AG09319 (cell line): ENCODE measurements around the gene HOXB7.

Experiments
- DNase-seq: peaks from one replicate; pipeline ENCODE4 v3.0.0-alpha.2; 2010; ENCODE audit warnings: low read depth; ENCODE audit errors: extremely low read depth
- TF ChIP-seq, protein P1 (sequence below): IDR thresholded peaks from 2 replicates; pipeline ENCODE4 v1.5.1; 2011; ENCODE audit warnings: low read depth, mild to moderate bottlenecking, inconsistent platforms, low read length, moderate library complexity

The HOXB7 gene

DNA sequence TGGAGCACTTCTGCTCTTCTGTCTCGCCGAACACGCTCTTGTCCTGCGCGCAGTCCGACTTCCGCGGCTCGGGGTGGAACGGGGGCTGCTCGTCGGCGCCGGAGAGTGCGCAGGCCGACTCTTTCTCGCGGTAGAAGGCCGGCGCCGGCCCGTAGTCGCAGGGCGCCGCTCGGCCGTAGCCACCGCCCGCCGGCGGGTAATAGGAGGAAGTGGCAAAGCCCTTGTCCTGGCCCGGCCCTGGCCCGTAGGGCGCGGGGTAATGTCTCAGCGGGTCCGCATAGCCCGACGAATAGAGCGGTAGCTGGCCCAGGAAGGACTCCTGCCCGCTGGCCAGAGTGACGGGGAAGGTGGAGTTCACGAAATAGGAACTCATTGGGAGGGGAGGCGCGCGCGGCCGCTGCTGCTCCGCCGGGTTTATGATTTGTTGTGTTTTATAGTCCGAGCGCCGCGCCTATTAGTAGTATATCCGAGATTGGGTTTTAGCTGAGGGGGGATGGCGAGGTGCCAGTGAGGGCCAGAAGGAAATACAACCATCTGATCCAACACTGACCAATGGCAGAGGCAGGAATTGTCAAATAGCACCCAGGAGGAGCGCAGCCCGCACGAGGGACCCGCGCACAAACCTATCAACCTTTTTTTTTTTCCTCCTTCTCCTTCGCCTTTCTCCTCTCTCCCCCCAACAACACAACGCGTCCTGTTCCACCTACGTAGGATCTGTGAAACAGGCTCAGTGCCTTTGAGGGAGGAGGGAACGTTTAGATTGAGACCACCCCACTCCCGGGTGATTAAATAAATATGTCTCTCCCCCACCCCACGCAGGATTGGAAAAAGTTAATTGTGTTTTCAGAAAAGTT, 12.8 kb downstream of the HOXB7 start:
- DNase-seq: no peak
- TF ChIP-seq, protein P1, sequence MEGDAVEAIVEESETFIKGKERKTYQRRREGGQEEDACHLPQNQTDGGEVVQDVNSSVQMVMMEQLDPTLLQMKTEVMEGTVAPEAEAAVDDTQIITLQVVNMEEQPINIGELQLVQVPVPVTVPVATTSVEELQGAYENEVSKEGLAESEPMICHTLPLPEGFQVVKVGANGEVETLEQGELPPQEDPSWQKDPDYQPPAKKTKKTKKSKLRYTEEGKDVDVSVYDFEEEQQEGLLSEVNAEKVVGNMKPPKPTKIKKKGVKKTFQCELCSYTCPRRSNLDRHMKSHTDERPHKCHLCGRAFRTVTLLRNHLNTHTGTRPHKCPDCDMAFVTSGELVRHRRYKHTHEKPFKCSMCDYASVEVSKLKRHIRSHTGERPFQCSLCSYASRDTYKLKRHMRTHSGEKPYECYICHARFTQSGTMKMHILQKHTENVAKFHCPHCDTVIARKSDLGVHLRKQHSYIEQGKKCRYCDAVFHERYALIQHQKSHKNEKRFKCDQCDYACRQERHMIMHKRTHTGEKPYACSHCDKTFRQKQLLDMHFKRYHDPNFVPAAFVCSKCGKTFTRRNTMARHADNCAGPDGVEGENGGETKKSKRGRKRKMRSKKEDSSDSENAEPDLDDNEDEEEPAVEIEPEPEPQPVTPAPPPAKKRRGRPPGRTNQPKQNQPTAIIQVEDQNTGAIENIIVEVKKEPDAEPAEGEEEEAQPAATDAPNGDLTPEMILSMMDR: no peak

DNA sequence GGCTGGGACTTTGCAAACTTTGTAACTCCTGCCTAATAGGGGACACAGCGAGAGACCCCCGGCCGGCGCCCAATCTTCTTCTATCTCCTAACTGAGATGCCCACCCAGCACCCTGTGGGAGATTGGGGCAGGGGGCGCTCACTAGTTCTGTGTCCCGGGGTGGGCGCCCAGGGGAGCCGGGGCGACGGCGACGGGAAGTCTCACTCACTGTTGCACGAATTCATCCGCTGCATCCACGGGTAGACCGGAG, 13.4 kb downstream of the HOXB7 start:
- DNase-seq: no peak
- TF ChIP-seq, protein P1: no peak

DNA sequence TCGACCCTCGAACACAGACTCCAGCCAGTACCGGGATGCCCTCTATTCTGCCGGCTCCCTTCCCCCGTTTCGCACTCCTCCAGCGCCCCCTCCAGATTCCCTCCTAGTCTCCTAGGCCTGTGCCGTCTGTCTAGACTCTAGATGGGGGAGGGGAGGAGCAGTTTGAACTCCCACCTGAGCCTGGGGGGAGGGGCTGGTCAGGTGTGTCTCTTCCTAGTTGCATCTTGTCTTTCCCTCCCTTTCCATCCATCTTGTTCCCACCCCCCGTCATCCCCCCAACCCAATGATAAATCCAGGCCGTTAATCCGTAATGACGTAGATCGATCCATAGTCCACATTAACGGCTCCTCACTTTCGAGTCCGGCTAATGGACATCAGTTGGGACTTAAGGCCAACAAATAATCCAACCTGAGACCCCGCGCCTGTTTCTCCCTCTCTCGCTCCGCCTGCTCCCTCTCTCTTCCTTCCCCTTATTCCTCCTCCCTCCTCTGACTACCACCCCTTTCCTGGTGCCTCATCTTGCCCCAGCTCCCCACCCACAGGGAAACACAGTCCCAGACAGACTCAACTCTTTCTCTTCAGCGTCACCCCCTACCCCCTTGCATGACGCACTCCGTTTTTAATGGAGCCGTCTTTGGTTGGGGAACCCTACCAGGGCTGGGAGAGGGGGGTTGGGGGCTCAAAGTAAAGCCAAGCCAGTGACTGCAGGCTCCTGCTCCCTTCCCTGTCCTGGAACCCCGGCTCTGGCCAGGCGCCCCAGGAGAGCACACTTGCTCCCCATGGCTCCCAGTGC, 13.9 kb downstream of the HOXB7 start:
- TF ChIP-seq, protein P1: no peak
- no peak for DNase-seq

DNA sequence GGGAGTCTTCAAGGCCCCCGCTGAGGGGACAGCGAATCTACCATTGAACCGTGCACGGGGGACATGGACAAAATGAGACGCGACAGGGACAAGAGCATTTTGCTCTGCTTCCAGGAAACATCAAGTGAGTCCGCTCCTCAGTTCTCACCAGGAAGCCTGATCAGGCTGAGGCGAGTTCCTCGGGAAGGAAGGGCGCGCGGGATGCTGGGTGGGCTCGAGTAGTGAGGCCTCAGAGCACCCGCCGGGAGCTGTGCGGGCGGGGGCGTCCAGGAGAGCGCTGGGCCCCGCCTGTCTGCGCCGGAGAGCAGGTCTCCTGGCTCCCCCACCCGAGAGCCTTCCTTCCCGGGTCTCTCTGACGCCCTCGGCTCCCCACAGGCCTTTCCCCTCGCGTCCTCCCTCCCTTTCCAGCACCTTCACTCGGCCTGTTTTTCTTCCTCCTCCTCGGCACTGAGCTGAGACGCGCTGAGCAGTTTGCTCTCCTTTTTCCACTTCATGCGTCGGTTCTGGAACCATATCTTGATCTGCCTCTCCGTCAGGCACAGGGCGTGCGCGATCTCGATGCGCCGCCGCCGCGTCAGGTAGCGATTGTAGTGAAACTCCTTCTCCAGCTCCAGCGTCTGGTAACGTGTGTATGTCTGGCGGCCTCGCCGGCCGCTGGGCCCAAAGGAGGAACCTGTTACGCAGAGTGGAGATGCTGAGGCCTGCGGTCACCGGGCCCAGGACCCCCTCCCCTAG, 14.7 kb downstream of the HOXB7 start:
- TF ChIP-seq, protein P1: no peak
- no peak for DNase-seq

DNA sequence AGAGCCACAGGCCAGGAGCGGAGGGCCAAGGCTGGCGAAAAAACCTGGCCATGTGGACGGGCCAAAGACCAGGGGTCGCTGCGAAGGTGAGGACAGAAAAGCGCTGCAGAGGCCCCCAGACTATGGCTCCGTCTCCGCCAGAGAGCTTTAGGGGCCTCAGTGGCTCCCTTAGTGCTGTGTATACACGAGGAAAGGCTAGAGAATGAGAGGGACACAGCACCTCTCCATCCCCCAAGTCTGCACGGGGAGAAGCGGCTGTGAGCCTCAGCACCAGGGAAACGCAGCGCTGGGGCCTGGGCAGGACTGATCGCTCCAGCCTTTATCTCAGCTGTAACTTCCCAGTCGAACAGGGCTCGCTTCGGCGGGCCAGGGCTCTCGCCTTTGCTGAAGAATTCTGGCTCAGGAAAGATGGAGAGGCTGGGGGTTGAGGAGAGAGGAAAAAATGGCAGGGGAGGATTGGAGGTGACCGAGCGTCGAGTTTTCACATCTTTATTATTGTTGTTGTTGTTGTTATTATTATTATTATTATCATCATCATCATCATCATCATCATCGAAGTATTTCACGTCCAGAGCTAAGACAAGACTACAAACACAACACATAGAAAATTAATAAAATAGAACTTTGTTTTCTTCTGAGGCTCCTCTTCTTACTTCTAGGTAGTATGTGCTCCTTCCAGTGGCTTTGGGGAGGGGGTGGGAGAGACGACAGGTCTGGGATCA, 15.4 kb downstream of the HOXB7 start:
- TF ChIP-seq, protein P1: no peak
- DNase-seq: no peak

GRCh38 chr17:48594538-48595277, 16.1 kb downstream of the HOXB7 start:
- no peak for DNase-seq
- TF ChIP-seq, protein P1: no peak
